GM21529 (cell line): ENCODE measurements around the gene SLC25A29.

Source experiments
- ATAC-seq: cut with Tn5 transposase; IDR thresholded peaks from one replicate; pipeline ENCODE4 v1.9.1; 2021; ENCODE audit not compliant: unreplicated experiment

Gene SLC25A29

GRCh38 chr14:100282766-100283419 lies 23.4 kb downstream of the SLC25A29 start:
- no peak for ATAC-seq

GRCh38 chr14:100282083-100282350 lies 24.2 kb downstream of the SLC25A29 start:
- ATAC-seq, result no peak

- ATAC-seq, result no peak
Observed at GRCh38 chr14:100281286-100282082, 24.8 kb downstream of the SLC25A29 start.

- no peak for ATAC-seq
Observed at GRCh38 chr14:100279563-100279962, 26.7 kb downstream of the SLC25A29 start.

GRCh38 chr14:100279133-100279532 lies 27.1 kb downstream of the SLC25A29 start:
- ATAC-seq, result no peak

GRCh38 chr14:100278702-100279101 lies 27.5 kb downstream of the SLC25A29 start:
- peak; percentile 63 for ATAC-seq

- ATAC-seq, result no peak
Observed at GRCh38 chr14:100275214-100275613, 31.0 kb downstream of the SLC25A29 start.

GRCh38 chr14:100274250-100274649 lies 32.0 kb downstream of the SLC25A29 start:
- ATAC-seq, result no peak

- no peak for ATAC-seq
Observed at GRCh38 chr14:100271247-100271939, 34.9 kb downstream of the SLC25A29 start.

- no peak for ATAC-seq
Observed at GRCh38 chr14:100268591-100269207, 37.5 kb downstream of the SLC25A29 start.

- no peak for ATAC-seq
Observed at GRCh38 chr14:100267990-100268389, 38.3 kb downstream of the SLC25A29 start.

GRCh38 chr14:100263141-100263540 lies 43.1 kb downstream of the SLC25A29 start:
- ATAC-seq, result no peak

- no peak for ATAC-seq
Observed at GRCh38 chr14:100262545-100262944, 43.7 kb downstream of the SLC25A29 start.

GRCh38 chr14:100261621-100262020 lies 44.6 kb downstream of the SLC25A29 start:
- no peak for ATAC-seq

GRCh38 chr14:100256339-100256895 lies 49.8 kb downstream of the SLC25A29 start:
- ATAC-seq, result peak; percentile 81

GRCh38 chr14:100252684-100253083 lies 53.6 kb downstream of the SLC25A29 start:
- ATAC-seq, result no peak

GRCh38 chr14:100250732-100251465 lies 55.3 kb downstream of the SLC25A29 start:
- no peak for ATAC-seq

GRCh38 chr14:100246809-100247428 lies 59.3 kb downstream of the SLC25A29 start:
- ATAC-seq, result no peak

GRCh38 chr14:100243020-100243419 lies 63.2 kb downstream of the SLC25A29 start:
- no peak for ATAC-seq

- ATAC-seq, result no peak
Observed at GRCh38 chr14:100241279-100241678, 65.0 kb downstream of the SLC25A29 start.
